ENCODE results near the gene ARHGEF28.

DNA sequence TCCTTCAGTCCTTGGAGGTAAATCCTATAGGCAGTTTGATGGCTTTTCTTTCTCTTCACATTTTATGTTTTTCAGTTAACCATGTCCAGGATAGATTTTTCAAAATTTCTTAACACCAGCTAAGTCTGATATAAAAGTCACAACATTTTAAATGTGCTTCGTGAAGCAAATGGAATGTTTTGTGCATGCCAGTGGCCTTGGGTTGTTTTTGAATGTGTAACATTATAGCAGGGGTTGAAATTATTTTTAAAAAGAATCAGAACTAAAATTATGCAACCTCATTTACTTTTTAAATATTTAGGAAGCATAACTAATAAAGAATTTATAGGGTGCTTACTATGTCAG, 201.1 kb downstream of the ARHGEF28 start:
- TF ChIP-seq EZH2 (IDR thresholded peaks at IDR 0.05) (no peak), YY1 (IDR thresholded peaks at IDR 0.05; ENCODE audit: extremely low read depth, insufficient replicate concordance, low read depth, low read length) (no peak), POLR2A (IDR thresholded peaks at IDR 0.05; ENCODE audit: borderline replicate concordance, extremely low read depth, insufficient read depth, insufficient read length) (no peak), POLR2AphosphoS5 (IDR thresholded peaks at IDR 0.05; ENCODE audit: low read depth, low read length) (no peak), SP1 (IDR thresholded peaks at IDR 0.05; ENCODE audit: low read depth) (no peak), SRF (IDR thresholded peaks at IDR 0.05; ENCODE audit: low read depth) (no peak), ZFX (IDR thresholded peaks at IDR 0.05) (no peak), EZH2phosphoT487 (IDR thresholded peaks at IDR 0.05; ENCODE audit: borderline replicate concordance) (no peak), ZNF274 (IDR thresholded peaks at IDR 0.05; ENCODE audit: low read depth, low read length) (no peak), TCF7L2 (IDR thresholded peaks at IDR 0.05; ENCODE audit: borderline replicate concordance, extremely low read depth, insufficient read depth, insufficient read length) (no peak), ELF1 (IDR thresholded peaks at IDR 0.05; ENCODE audit: borderline replicate concordance, low read depth) (no peak)
- TF ChIP-seq, protein P1, sequence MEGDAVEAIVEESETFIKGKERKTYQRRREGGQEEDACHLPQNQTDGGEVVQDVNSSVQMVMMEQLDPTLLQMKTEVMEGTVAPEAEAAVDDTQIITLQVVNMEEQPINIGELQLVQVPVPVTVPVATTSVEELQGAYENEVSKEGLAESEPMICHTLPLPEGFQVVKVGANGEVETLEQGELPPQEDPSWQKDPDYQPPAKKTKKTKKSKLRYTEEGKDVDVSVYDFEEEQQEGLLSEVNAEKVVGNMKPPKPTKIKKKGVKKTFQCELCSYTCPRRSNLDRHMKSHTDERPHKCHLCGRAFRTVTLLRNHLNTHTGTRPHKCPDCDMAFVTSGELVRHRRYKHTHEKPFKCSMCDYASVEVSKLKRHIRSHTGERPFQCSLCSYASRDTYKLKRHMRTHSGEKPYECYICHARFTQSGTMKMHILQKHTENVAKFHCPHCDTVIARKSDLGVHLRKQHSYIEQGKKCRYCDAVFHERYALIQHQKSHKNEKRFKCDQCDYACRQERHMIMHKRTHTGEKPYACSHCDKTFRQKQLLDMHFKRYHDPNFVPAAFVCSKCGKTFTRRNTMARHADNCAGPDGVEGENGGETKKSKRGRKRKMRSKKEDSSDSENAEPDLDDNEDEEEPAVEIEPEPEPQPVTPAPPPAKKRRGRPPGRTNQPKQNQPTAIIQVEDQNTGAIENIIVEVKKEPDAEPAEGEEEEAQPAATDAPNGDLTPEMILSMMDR (IDR thresholded peaks at IDR 0.05 in 2 of 3, conservative IDR thresholded peaks at IDR 0.05 in 1 of 3; ENCODE audit: borderline replicate concordance in 1 of 3, insufficient read depth in 1 of 3, low read depth in 2 of 3, low read length in 2 of 3): no peak
- TF ChIP-seq, protein P2, sequence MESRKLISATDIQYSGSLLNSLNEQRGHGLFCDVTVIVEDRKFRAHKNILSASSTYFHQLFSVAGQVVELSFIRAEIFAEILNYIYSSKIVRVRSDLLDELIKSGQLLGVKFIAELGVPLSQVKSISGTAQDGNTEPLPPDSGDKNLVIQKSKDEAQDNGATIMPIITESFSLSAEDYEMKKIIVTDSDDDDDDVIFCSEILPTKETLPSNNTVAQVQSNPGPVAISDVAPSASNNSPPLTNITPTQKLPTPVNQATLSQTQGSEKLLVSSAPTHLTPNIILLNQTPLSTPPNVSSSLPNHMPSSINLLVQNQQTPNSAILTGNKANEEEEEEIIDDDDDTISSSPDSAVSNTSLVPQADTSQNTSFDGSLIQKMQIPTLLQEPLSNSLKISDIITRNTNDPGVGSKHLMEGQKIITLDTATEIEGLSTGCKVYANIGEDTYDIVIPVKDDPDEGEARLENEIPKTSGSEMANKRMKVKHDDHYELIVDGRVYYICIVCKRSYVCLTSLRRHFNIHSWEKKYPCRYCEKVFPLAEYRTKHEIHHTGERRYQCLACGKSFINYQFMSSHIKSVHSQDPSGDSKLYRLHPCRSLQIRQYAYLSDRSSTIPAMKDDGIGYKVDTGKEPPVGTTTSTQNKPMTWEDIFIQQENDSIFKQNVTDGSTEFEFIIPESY (IDR thresholded peaks at IDR 0.05; ENCODE audit: extremely low read depth, insufficient replicate concordance, low read length): no peak
- TF ChIP-seq, protein P3, sequence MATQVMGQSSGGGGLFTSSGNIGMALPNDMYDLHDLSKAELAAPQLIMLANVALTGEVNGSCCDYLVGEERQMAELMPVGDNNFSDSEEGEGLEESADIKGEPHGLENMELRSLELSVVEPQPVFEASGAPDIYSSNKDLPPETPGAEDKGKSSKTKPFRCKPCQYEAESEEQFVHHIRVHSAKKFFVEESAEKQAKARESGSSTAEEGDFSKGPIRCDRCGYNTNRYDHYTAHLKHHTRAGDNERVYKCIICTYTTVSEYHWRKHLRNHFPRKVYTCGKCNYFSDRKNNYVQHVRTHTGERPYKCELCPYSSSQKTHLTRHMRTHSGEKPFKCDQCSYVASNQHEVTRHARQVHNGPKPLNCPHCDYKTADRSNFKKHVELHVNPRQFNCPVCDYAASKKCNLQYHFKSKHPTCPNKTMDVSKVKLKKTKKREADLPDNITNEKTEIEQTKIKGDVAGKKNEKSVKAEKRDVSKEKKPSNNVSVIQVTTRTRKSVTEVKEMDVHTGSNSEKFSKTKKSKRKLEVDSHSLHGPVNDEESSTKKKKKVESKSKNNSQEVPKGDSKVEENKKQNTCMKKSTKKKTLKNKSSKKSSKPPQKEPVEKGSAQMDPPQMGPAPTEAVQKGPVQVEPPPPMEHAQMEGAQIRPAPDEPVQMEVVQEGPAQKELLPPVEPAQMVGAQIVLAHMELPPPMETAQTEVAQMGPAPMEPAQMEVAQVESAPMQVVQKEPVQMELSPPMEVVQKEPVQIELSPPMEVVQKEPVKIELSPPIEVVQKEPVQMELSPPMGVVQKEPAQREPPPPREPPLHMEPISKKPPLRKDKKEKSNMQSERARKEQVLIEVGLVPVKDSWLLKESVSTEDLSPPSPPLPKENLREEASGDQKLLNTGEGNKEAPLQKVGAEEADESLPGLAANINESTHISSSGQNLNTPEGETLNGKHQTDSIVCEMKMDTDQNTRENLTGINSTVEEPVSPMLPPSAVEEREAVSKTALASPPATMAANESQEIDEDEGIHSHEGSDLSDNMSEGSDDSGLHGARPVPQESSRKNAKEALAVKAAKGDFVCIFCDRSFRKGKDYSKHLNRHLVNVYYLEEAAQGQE (IDR thresholded peaks at IDR 0.05; ENCODE audit: low read depth): no peak
